ENCODE results near the gene HORMAD1. TPM values are rescaled to one million over a fixed set of nuclear protein-coding genes. Genes with fewer than 3 reads are reported as not detected.

HORMAD1 gene
- total and polyA plus RNA-seq, 2 experiments from 2014 or later = not detected

DNA sequence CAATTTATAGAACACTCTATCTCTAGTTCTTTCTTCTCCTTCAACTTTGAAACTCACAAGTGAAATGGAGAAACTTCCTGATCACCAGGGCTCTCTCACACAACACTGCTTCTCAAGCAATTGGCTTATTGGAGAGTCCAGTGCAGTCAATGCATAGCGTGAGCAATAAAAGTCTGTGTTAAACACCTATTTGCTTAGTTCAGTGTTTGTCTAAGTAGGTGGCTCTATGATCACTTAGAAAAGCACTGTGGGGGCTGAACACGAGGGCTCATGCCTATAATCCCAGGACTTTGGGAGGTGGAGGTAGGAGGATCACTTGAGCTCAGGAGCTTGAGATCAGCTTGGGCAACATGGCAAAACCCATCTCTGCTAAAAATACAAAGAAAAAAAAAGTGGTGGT, 32.7 kb upstream of the HORMAD1 start:
- Histone ChIP-seq H3K9me2 (ENCODE audit: insufficient read depth) (no peaks in the 10 kb centered on the region; the same call in 1 of the 2 replicates), H3K4me3 (no peak overlapping the region), H3K4me2 (no peak overlapping the region), H4K20me1 (replicated peaks; ENCODE audit: insufficient read depth) (no peaks in the 10 kb centered on the region), H3K79me2 (replicated peaks; ENCODE audit: insufficient read depth) (no peaks in the 10 kb centered on the region), H3F3A (replicated peaks; ENCODE audit: low read depth) (no peaks in the 10 kb centered on the region), H3K27ac (ENCODE audit: low read depth) (no peak overlapping the region), H2AFZ (peak overlapping the region; percentile 80), H3K4me1 (ENCODE audit: insufficient read depth) (no peaks in the 10 kb centered on the region), H3K36me3 (ENCODE audit: insufficient read depth) (no peaks in the 10 kb centered on the region), H3K27me3 (ENCODE audit: insufficient read depth) (no peaks in the 10 kb centered on the region)
- Mint-ChIP-seq H3K36me3 (ENCODE audit: low read depth) (no peaks in the 10 kb centered on the region), H3K9me3 (no peaks in the 10 kb centered on the region), H3K27me3 (ENCODE audit: insufficient read depth, low read depth, poor library complexity) (no peaks in the 10 kb centered on the region), H3K27ac (no peak overlapping the region), H3K4me1 (peaks cover 2% of the 10 kb centered on the region; the same call in 1 of the 3 replicates), H3K4me3 (no peak overlapping the region)
- DNase-seq (ENCODE audit: low spot score) = no peak
- no peak for ATAC-seq
- TF ChIP-seq, protein P1, sequence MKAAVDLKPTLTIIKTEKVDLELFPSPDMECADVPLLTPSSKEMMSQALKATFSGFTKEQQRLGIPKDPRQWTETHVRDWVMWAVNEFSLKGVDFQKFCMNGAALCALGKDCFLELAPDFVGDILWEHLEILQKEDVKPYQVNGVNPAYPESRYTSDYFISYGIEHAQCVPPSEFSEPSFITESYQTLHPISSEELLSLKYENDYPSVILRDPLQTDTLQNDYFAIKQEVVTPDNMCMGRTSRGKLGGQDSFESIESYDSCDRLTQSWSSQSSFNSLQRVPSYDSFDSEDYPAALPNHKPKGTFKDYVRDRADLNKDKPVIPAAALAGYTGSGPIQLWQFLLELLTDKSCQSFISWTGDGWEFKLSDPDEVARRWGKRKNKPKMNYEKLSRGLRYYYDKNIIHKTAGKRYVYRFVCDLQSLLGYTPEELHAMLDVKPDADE (IDR thresholded peaks at IDR 0.05) = no peak
- TF ChIP-seq CREB1 (CRISPR knock-in tag; IDR thresholded peaks at IDR 0.05; ENCODE audit: low read depth) (no peak), ZNF114 (CRISPR knock-in tag; IDR thresholded peaks at IDR 0.05) (no peak), EZH2 (IDR thresholded peaks at IDR 0.05; ENCODE audit: low read depth, unreplicated experiment) (no peak), POLR2AphosphoS5 (IDR thresholded peaks at IDR 0.05; ENCODE audit: low read depth) (no peak), EZH2phosphoT487 (IDR thresholded peaks at IDR 0.05; ENCODE audit: unreplicated experiment) (no peak), STAT1 (IDR thresholded peaks at IDR 0.05; ENCODE audit: unreplicated experiment) (no peak), NANOG (IDR thresholded peaks at IDR 0.05; ENCODE audit: borderline replicate concordance) (no peak), JUNB (IDR thresholded peaks at IDR 0.05; ENCODE audit: unreplicated experiment) (no peak), ZNF331 (CRISPR knock-in tag; IDR thresholded peaks at IDR 0.05; ENCODE audit: low read depth) (no peak)
- TF ChIP-seq, protein P2, sequence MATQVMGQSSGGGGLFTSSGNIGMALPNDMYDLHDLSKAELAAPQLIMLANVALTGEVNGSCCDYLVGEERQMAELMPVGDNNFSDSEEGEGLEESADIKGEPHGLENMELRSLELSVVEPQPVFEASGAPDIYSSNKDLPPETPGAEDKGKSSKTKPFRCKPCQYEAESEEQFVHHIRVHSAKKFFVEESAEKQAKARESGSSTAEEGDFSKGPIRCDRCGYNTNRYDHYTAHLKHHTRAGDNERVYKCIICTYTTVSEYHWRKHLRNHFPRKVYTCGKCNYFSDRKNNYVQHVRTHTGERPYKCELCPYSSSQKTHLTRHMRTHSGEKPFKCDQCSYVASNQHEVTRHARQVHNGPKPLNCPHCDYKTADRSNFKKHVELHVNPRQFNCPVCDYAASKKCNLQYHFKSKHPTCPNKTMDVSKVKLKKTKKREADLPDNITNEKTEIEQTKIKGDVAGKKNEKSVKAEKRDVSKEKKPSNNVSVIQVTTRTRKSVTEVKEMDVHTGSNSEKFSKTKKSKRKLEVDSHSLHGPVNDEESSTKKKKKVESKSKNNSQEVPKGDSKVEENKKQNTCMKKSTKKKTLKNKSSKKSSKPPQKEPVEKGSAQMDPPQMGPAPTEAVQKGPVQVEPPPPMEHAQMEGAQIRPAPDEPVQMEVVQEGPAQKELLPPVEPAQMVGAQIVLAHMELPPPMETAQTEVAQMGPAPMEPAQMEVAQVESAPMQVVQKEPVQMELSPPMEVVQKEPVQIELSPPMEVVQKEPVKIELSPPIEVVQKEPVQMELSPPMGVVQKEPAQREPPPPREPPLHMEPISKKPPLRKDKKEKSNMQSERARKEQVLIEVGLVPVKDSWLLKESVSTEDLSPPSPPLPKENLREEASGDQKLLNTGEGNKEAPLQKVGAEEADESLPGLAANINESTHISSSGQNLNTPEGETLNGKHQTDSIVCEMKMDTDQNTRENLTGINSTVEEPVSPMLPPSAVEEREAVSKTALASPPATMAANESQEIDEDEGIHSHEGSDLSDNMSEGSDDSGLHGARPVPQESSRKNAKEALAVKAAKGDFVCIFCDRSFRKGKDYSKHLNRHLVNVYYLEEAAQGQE (IDR thresholded peaks at IDR 0.05; ENCODE audit: unreplicated experiment) = no peak
- TF ChIP-seq, protein P3, sequence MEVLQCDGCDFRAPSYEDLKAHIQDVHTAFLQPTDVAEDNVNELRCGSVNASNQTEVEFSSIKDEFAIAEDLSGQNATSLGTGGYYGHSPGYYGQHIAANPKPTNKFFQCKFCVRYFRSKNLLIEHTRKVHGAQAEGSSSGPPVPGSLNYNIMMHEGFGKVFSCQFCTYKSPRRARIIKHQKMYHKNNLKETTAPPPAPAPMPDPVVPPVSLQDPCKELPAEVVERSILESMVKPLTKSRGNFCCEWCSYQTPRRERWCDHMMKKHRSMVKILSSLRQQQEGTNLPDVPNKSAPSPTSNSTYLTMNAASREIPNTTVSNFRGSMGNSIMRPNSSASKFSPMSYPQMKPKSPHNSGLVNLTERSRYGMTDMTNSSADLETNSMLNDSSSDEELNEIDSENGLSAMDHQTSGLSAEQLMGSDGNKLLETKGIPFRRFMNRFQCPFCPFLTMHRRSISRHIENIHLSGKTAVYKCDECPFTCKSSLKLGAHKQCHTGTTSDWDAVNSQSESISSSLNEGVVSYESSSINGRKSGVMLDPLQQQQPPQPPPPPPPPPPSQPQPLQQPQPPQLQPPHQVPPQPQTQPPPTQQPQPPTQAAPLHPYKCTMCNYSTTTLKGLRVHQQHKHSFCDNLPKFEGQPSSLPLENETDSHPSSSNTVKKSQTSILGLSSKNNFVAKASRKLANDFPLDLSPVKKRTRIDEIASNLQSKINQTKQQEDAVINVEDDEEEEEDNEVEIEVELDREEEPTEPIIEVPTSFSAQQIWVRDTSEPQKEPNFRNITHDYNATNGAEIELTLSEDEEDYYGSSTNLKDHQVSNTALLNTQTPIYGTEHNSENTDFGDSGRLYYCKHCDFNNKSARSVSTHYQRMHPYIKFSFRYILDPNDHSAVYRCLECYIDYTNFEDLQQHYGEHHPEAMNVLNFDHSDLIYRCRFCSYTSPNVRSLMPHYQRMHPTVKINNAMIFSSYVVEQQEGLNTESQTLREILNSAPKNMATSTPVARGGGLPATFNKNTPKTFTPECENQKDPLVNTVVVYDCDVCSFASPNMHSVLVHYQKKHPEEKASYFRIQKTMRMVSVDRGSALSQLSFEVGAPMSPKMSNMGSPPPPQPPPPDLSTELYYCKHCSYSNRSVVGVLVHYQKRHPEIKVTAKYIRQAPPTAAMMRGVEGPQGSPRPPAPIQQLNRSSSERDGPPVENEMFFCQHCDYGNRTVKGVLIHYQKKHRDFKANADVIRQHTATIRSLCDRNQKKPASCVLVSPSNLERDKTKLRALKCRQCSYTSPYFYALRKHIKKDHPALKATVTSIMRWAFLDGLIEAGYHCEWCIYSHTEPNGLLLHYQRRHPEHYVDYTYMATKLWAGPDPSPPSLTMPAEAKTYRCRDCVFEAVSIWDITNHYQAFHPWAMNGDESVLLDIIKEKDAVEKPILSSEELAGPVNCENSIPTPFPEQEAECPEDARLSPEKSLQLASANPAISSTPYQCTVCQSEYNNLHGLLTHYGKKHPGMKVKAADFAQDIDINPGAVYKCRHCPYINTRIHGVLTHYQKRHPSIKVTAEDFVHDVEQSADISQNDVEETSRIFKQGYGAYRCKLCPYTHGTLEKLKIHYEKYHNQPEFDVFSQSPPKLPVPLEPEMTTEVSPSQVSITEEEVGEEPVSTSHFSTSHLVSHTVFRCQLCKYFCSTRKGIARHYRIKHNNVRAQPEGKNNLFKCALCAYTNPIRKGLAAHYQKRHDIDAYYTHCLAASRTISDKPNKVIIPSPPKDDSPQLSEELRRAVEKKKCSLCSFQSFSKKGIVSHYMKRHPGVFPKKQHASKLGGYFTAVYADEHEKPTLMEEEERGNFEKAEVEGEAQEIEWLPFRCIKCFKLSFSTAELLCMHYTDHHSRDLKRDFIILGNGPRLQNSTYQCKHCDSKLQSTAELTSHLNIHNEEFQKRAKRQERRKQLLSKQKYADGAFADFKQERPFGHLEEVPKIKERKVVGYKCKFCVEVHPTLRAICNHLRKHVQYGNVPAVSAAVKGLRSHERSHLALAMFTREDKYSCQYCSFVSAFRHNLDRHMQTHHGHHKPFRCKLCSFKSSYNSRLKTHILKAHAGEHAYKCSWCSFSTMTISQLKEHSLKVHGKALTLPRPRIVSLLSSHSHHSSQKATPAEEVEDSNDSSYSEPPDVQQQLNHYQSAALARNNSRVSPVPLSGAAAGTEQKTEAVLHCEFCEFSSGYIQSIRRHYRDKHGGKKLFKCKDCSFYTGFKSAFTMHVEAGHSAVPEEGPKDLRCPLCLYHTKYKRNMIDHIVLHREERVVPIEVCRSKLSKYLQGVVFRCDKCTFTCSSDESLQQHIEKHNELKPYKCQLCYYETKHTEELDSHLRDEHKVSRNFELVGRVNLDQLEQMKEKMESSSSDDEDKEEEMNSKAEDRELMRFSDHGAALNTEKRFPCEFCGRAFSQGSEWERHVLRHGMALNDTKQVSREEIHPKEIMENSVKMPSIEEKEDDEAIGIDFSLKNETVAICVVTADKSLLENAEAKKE (CRISPR knock-in tag; IDR thresholded peaks at IDR 0.05) = no peak
- TF ChIP-seq, protein P4, sequence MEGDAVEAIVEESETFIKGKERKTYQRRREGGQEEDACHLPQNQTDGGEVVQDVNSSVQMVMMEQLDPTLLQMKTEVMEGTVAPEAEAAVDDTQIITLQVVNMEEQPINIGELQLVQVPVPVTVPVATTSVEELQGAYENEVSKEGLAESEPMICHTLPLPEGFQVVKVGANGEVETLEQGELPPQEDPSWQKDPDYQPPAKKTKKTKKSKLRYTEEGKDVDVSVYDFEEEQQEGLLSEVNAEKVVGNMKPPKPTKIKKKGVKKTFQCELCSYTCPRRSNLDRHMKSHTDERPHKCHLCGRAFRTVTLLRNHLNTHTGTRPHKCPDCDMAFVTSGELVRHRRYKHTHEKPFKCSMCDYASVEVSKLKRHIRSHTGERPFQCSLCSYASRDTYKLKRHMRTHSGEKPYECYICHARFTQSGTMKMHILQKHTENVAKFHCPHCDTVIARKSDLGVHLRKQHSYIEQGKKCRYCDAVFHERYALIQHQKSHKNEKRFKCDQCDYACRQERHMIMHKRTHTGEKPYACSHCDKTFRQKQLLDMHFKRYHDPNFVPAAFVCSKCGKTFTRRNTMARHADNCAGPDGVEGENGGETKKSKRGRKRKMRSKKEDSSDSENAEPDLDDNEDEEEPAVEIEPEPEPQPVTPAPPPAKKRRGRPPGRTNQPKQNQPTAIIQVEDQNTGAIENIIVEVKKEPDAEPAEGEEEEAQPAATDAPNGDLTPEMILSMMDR (conservative IDR thresholded peaks at IDR 0.05; ENCODE audit: low read depth in 2 of 2) = no peak

Data from GM23338 (cell line).